CD4-positive, alpha-beta T cell treated with Interferon gamma for 1 hour (primary cell): ENCODE results near the gene STAC2.

ENCODE experiments used
- DNase-seq: peaks from one replicate; pipeline ENCODE4 v3.0.0-alpha.2; 2020

The STAC2 gene

DNA sequence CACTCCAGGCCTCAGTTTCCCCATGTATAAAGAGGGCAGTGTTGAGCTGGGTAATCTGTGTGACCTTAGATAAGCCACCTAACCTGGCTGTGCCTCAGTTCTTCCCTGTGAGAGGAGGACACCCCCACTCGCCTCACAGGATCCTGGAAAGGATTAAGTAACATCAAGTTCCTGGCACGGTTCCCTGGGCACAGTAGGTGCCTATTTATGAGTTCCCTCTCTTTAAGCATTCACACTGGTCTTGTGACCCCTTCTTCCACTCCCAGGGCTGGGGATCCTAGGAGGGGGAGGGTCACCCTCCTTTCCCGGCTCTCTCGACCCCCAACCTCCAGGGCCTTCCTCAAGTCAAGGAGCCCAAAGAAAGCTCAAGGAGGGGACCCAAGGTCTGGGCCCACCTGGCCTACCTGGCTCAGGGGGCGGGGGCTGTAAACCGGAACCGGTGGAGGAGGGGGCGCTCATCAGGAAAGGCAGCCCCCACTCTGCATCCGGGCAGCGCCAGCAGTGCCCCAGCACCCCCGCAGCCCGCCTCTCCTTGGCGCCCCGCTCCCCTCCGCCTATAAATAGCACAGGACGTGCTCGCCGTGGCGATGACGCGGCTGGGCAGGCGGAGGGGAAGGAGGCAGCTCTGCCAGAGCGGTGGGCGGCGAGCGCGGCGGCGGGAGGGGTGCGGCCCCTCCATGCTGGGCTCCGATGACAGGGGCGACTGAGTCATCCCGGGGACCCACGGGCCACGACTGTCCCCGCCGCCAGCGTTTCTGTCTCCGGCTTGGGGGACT lies 16.2 kb downstream of the STAC2 start:
- DNase-seq: peak; percentile 79

DNA sequence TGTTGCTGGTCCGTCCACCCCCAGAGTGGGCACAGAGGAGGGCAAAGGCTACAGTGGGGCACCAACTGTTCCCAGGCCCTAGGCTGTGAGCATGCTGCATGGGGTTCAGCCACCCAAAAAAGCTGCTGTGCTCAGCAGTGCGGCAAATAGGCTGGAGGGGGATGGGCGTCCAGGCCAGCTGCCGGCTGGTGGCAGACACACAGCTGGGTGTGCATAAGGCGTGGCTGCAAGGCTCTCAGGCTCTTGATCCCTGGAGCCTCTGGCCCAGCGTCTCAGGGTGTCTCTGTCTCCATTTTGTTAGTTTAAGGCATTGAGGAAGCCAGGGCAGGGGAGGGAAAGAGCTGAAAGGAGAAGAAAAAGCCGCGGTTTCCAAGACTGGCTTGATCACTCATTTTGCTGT lies 16.9 kb downstream of the STAC2 start:
- DNase-seq: peak; percentile 70

GRCh38 chr17:39208136-39208535 lies 17.6 kb downstream of the STAC2 start:
- no peak for DNase-seq

DNA sequence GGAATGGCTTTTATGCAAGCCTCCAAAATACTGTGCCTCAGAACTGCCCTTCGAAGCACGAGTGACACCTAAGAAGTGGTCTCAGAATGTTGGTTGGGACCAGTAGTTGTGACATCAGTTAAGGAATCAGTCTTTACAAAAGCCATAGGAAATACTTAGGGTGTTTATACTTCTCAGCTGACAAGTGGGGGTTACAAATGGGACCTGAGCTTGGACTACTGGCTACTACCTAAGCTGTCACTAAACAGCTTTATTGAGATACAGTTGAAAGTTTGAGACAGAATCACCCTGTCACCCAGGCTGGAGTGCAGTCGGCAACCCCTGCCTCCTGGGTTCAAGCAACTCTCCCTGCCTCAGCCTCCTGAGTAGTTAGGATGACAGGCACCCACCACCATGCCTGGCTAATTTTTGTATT lies 20.6 kb downstream of the STAC2 start:
- DNase-seq: no peak

- no peak for DNase-seq
Measured at GRCh38 chr17:39204245-39204644, 21.5 kb downstream of the STAC2 start.

GRCh38 chr17:39200957-39201510 lies 24.7 kb downstream of the STAC2 start:
- DNase-seq: no peak

DNA sequence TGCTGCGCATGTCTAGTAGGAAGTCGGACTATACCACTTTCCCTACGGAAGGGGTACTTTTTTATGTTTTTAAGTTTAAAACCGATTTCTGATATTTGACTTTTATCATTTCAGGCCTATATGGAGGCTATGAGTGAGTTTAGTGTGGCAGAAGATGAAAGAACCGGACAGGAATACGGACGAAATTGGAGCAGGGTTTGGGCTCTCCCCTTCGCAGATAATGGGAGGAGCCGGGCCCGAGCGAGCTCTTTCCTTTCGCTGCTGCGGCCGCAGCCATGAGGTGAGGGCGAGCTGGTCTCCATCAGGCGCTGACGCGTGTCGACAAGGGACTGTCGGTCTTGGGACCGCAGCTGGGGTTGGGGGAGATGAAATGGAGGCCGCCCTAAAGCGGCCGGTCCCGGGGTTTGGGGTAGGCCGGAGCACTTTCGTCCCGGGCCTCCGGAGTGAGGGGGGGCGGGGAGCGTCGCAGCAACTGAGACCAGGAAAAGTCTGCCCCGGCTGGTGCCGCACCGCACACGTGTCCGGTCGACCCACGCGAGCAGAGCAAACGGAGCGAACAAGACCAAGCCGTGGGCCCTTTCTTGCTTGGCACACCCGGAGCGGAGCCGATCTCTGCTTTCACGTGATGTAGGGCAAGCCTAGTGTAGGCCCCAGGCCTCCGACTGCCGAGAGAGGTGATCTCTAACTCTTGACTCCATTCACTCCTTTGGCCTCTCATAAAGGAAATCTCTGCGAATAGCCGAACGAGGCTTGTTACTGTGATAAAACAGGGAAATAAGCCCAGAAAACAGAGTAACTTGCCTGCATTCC lies 25.5 kb downstream of the STAC2 start, which contains the start of gene RPL19:
Gene RPL19, plus strand, starts transcription at position 214 of the 810 bp plus-strand sequence. Its CDS starts 62 bp downstream, at position 276.
- DNase-seq: peak; percentile 80

DNA sequence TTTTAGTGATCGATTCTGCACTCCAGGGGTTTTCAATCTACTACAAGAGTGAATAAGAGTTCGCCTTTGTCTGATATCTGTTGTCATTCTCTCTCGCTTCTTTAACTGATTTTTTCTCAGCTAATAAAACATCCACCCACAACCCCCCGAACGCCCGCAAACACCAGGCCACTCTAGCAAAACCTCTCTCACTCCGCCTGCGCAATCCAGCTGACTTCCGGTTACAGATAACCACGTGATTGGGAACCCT lies 26.0 kb downstream of the STAC2 start:
- peak; percentile 89 for DNase-seq

DNA sequence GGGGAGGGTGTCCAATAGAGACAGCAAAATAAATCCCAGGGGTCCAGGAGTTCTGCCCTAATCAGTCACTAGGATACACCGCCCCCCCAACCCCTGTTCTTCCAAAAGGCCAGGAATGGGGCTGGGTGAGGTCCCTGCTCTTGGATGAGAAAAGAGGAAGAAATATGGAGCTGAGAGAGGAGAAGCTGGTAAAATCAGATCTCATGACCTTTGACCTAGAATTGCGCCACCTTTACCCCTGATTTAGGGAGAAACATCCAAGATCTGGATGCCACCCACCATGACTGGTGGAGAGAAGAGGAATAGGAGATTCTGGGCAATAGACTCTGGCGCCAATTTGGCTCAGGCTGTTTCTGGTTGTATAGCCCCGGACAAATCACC lies 27.6 kb downstream of the STAC2 start:
- DNase-seq: no peak

GRCh38 chr17:39197380-39198185 lies 28.2 kb downstream of the STAC2 start, which contains the start of gene CACNB1:
Gene CACNB1 (minus strand): TSS chr17:39197669. CDS start chr17:39197495, 174 bp downstream.
- DNase-seq: peak; percentile 44

GRCh38 chr17:39196808-39197291 lies 28.9 kb downstream of the STAC2 start:
- no peak for DNase-seq

DNA sequence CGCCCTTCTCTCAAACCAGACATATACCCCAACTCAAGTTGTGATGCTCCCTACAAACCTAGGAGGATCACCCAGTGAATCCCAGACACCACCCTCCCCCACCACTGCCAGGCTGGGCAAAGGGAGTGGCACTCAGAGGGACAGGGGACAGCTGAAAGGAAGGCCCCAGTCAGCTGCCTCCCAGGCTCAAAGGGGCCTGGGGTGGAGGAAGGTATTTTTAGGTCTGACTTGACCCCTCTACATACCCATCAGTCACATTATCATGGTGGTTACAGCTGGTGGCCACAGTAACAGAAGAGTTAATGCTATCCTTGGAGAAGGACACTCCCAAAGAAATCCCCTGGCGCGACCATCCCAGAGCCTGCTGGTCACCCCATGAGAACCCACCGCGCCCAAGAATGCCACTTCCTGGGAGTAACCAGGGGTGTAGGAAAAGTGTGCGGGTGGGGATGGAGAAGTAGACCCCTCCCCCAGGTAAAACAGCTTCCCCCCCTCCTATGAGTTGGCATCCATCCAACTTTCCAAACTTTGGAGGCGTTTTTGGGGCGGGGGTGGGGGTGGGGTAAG lies 29.4 kb downstream of the STAC2 start:
- DNase-seq: no peak

DNA sequence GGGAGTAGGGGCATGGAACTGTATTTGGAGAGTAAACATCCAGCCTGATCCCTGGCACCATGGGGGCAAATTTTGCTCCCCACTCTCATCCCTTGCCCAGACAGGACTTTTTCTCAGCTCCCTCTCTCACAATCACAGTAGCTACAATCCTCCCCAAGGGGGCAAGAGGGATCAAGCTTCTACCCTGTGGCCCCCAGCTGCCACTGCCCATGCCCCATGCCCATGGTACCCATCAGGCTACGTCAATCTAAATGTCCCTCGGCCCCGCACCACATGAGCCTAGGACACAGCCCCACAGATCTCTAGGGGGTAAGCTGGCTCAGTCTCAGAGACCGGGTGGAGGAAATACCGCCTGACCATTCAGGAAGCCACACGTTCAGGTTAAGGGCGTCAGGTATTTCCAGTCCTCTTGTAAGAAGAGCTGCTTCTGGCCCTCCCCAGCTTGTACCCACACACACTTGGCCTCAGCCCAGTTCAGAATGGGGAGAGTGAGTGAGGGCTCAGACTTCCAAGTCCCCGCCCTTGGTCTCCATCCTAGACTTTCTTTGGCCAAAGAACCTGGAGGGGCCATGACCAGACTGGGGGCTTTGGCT lies 30.1 kb downstream of the STAC2 start:
- DNase-seq: peak; percentile 26

- DNase-seq: no peak
Measured at GRCh38 chr17:39194985-39195524, 30.7 kb downstream of the STAC2 start.

- no peak for DNase-seq
Measured at GRCh38 chr17:39194089-39194984, 31.4 kb downstream of the STAC2 start.

DNA sequence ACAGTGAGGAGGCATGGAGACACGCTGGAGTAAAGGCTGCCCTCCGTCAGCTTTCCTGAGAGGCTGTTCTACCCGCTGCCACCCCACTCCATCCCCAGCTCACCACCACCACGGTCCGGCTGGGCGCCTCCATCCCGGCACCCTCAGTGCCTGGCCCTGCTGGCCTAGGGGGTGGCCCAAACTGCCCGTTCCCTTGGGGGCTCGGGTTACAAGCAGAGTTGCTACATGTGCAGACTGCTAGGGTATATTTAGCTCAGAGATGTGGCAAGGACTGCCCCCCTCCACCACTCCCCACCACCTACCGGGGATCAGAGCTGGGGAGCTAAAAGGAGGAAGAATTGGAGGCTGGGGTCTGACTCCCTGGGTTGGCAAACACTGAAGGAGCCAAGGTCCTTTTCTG lies 32.4 kb downstream of the STAC2 start:
- no peak for DNase-seq

DNA sequence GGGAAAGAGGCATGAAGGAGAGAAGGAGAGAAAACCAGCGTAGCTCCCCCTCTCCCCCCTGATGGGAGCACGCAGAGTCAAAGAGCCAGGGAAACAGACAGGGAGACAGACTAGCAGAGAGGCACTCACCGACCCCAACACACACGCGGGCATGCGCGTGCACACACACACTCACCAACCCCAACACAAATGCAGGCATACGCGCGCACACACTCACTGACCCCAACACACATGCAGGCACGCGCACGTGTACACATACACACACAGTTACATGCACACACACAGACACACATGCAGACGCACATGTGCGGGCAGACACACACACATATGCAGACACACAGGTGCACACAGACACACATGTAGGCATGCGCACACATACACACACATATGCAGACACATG lies 32.8 kb downstream of the STAC2 start:
- no peak for DNase-seq

GRCh38 chr17:39191750-39192510 lies 33.8 kb downstream of the STAC2 start:
- no peak for DNase-seq

GRCh38 chr17:39187152-39187830 lies 38.5 kb downstream of the STAC2 start:
- no peak for DNase-seq
